ENCODE results near the gene PHRF1. TPM values are rescaled to one million over a fixed set of nuclear protein-coding genes. Genes with fewer than 3 reads are reported as not detected.

The PHRF1 gene
- total RNA-seq, 4 donors from 2014 or later, result 5.0 to 45.8 (median 24.1) TPM

DNA sequence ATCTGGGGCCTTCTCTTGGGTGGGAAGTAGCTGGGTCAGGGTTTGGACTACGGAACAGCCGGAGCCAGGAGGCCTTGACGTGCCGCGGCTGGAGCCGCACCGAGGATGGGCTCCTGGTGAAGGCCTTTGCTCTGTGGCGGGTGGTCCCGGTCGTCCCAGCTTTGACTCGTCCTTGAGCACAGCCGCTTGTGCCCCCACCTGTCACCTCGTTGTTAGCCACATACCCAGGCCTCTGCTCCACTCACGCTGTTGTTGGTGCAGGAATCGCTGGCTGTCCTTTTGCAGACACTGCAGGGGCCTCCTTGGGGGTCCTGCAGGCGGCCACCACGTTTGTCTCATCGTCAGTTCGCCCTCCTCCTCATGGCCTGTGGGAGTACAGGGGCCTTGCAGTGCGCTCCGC, 17.1 kb downstream of the PHRF1 start:
- no peaks in the 10 kb centered on the region for H3K4me1 ChIP-seq
- no peak for TF ChIP-seq POLR2A (IDR thresholded peaks at IDR 0.05)
- TF ChIP-seq, protein P1, sequence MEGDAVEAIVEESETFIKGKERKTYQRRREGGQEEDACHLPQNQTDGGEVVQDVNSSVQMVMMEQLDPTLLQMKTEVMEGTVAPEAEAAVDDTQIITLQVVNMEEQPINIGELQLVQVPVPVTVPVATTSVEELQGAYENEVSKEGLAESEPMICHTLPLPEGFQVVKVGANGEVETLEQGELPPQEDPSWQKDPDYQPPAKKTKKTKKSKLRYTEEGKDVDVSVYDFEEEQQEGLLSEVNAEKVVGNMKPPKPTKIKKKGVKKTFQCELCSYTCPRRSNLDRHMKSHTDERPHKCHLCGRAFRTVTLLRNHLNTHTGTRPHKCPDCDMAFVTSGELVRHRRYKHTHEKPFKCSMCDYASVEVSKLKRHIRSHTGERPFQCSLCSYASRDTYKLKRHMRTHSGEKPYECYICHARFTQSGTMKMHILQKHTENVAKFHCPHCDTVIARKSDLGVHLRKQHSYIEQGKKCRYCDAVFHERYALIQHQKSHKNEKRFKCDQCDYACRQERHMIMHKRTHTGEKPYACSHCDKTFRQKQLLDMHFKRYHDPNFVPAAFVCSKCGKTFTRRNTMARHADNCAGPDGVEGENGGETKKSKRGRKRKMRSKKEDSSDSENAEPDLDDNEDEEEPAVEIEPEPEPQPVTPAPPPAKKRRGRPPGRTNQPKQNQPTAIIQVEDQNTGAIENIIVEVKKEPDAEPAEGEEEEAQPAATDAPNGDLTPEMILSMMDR (IDR thresholded peaks at IDR 0.05), result no peak
- DNase-seq, result no peak
- no peaks in the 10 kb centered on the region for H3K27me3 ChIP-seq
- H3K4me3 ChIP-seq, result no peak overlapping the region
- intact Hi-C loops (cut with DNase I; ENCODE audit: low total_unique reads), result no loop called here
- no peak overlapping the region for H3K27ac ChIP-seq
- no peaks in the 10 kb centered on the region for H3K36me3 ChIP-seq
- H3K9me3 ChIP-seq, result no peaks in the 10 kb centered on the region

DNA sequence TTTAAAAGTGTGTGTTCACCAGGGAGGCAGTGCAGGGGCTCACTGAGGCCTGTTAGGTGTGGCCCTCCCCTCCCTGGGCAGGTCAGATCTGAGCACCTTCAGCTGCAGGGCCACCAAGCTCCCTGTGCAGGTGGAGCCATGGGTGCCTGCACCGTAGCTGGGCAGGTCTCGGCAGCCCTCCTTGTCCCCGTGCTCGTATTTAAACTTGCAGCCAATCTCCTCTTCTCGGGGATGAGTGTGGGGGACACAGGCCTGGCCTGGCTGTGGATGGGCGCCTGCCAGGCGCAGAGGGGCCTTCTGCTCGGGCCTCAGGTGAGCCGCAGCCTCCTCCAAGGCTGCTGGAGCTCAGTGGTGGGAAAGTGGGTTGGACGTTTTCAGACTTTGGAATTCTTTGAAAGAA, 19.1 kb downstream of the PHRF1 start:
- Histone ChIP-seq H3K9me3 (no peaks in the 10 kb centered on the region), H3K36me3 (no peaks in the 10 kb centered on the region), H3K27ac (no peak overlapping the region), H3K4me3 (no peak overlapping the region), H3K4me1 (no peaks in the 10 kb centered on the region), H3K27me3 (no peaks in the 10 kb centered on the region)
- TF ChIP-seq, protein P1 (IDR thresholded peaks at IDR 0.05), result no peak
- no peak for TF ChIP-seq POLR2A (IDR thresholded peaks at IDR 0.05)
- intact Hi-C loops (cut with DNase I; ENCODE audit: low total_unique reads), result no loop called here
- DNase-seq, result no peak

GRCh38 chr11:596374-596773, 20.1 kb downstream of the PHRF1 start:
- intact Hi-C loops (cut with DNase I; ENCODE audit: low total_unique reads), result no loop called here
- H3K36me3 ChIP-seq, result no peaks in the 10 kb centered on the region
- DNase-seq, result no peak
- no peak overlapping the region for H3K27ac ChIP-seq
- H3K9me3 ChIP-seq, result no peaks in the 10 kb centered on the region
- H3K4me1 ChIP-seq, result no peaks in the 10 kb centered on the region
- H3K4me3 ChIP-seq, result no peak overlapping the region
- no peaks in the 10 kb centered on the region for H3K27me3 ChIP-seq
- TF ChIP-seq POLR2A (IDR thresholded peaks at IDR 0.05), result no peak
- TF ChIP-seq, protein P1 (IDR thresholded peaks at IDR 0.05), result no peak

- H3K27ac ChIP-seq, result no peak overlapping the region
- no peaks in the 10 kb centered on the region for H3K9me3 ChIP-seq
- no peak overlapping the region for H3K4me3 ChIP-seq
- H3K36me3 ChIP-seq, result no peaks in the 10 kb centered on the region
- H3K27me3 ChIP-seq, result no peaks in the 10 kb centered on the region
- no peak for DNase-seq
- TF ChIP-seq, protein P1 (IDR thresholded peaks at IDR 0.05), result no peak
- intact Hi-C loops (cut with DNase I; ENCODE audit: low total_unique reads), result no loop called here
- H3K4me1 ChIP-seq, result no peaks in the 10 kb centered on the region
These were observed 21.0 kb downstream of the PHRF1 start for GRCh38 chr11:597166-597725.

GRCh38 chr11:598005-598680, 21.9 kb downstream of the PHRF1 start:
- H3K27me3 ChIP-seq, result no peaks in the 10 kb centered on the region
- no peak overlapping the region for H3K4me3 ChIP-seq
- no peaks in the 10 kb centered on the region for H3K4me1 ChIP-seq
- intact Hi-C loops (cut with DNase I; ENCODE audit: low total_unique reads), result no loop called here
- H3K27ac ChIP-seq, result no peak overlapping the region
- DNase-seq, result no peak
- TF ChIP-seq, protein P1 (IDR thresholded peaks at IDR 0.05), result no peak
- TF ChIP-seq POLR2A (IDR thresholded peaks at IDR 0.05), result no peak
- no peaks in the 10 kb centered on the region for H3K36me3 ChIP-seq
- H3K9me3 ChIP-seq, result no peaks in the 10 kb centered on the region
